Upper lobe of right lung (tissue), 1 donor: Measurements from ENCODE around the gene RNF121. TPM values are rescaled to one million over a fixed set of nuclear protein-coding genes. Genes with fewer than 3 reads are reported as not detected.

Experiments used
- ATAC-seq: fragments of 200-7000 bp; cut with Tn5 transposase; one replicate; pipeline ENCODE4 v1.9.1; 2020; ENCODE audit warnings: mild to moderate bottlenecking, moderate library complexity
- DNase-seq: peaks from one replicate; pipeline ENCODE4 v3.0.0-alpha.2; 2020
- H3K27ac ChIP-seq: fragments of 200-600 bp; one replicate; pipeline ENCODE4 v1.8.0; 2022
- H3K27me3 ChIP-seq: fragments of 200-600 bp; one replicate; pipeline ENCODE4 v1.8.0; 2022; ENCODE audit warnings: mild to moderate bottlenecking
- H3K36me3 ChIP-seq: fragments of 200-600 bp; one replicate; pipeline ENCODE4 v1.8.0; 2022
- H3K4me1 ChIP-seq: fragments of 200-600 bp; one replicate; pipeline ENCODE4 v1.8.0; 2022
- H3K4me3 ChIP-seq: fragments of 200-600 bp; one replicate; pipeline ENCODE4 v1.8.0; 2022; ENCODE audit warnings: mild to moderate bottlenecking
- H3K9me3 ChIP-seq: fragments of 200-600 bp; one replicate; pipeline ENCODE4 v1.8.0; 2022
- intact Hi-C: fragments of 100-400 bp; cut with DNase I; formaldehyde crosslinking; loops from one replicate; pipeline ENCODE4 v1.11.0; 2022
- total RNA-seq: library from RNA; stranded (reverse); fragmentation: NEBNext Ultra II Directional; extraction: Animal tissue kit (Norgen Biotek cat#: 25700); gene quantifications from one replicate; pipeline ENCODE4 v1.2.1, GENCODE V29; 2021
- TF ChIP-seq, protein P1 (sequence below): fragments of 200-600 bp; IDR thresholded peaks from one replicate; pipeline ENCODE4 v1.8.0; 2022; ENCODE audit warnings: antibody characterized with exemption
- donor health status: DM: no; HTN: yes; CAD: no; lungs with severe emphysema.

Gene RNF121
- total RNA-seq, 1 donor from 2014 or later, result 26.8 TPM

DNA sequence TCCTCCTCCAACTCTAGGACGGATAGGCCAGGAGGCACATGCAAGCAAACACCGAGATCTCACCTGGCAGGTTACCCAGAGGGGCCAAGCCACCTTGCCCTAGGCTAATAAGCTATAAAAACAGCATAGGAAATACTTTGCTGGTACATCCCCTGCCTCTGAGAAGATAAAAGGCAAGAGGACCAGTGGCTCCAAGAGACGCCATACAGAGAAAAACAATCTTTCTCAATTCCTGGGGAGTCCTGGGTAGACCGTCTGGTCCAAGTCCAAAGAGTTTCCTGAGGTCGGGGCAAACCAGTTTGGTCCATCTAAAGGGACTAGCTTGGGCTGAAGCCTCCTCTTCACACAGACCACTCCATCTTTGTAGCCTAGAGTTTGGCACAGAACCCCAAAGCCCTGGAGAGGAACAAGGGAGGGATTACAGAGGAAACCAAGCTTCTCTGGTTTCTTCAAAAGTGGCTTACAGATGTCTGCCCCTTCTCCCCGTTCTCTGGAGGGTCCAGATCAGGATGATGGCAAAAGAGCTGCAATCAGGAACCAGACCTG lies 111.1 kb downstream of the RNF121 start:
- intact Hi-C loops, result no loop called here
- DNase-seq (no peak), ATAC-seq (no peak)
- TF ChIP-seq, protein P1, sequence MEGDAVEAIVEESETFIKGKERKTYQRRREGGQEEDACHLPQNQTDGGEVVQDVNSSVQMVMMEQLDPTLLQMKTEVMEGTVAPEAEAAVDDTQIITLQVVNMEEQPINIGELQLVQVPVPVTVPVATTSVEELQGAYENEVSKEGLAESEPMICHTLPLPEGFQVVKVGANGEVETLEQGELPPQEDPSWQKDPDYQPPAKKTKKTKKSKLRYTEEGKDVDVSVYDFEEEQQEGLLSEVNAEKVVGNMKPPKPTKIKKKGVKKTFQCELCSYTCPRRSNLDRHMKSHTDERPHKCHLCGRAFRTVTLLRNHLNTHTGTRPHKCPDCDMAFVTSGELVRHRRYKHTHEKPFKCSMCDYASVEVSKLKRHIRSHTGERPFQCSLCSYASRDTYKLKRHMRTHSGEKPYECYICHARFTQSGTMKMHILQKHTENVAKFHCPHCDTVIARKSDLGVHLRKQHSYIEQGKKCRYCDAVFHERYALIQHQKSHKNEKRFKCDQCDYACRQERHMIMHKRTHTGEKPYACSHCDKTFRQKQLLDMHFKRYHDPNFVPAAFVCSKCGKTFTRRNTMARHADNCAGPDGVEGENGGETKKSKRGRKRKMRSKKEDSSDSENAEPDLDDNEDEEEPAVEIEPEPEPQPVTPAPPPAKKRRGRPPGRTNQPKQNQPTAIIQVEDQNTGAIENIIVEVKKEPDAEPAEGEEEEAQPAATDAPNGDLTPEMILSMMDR, result no peak
- Histone ChIP-seq H3K4me3 (peak overlapping the region; percentile 68), H3K4me1 (peaks cover 48% of the 10 kb centered on the region), H3K27ac (peak overlapping the region; percentile 98), H3K36me3 (peaks cover 9% of the 10 kb centered on the region), H3K27me3 (no peaks in the 10 kb centered on the region), H3K9me3 (no peaks in the 10 kb centered on the region)

DNA sequence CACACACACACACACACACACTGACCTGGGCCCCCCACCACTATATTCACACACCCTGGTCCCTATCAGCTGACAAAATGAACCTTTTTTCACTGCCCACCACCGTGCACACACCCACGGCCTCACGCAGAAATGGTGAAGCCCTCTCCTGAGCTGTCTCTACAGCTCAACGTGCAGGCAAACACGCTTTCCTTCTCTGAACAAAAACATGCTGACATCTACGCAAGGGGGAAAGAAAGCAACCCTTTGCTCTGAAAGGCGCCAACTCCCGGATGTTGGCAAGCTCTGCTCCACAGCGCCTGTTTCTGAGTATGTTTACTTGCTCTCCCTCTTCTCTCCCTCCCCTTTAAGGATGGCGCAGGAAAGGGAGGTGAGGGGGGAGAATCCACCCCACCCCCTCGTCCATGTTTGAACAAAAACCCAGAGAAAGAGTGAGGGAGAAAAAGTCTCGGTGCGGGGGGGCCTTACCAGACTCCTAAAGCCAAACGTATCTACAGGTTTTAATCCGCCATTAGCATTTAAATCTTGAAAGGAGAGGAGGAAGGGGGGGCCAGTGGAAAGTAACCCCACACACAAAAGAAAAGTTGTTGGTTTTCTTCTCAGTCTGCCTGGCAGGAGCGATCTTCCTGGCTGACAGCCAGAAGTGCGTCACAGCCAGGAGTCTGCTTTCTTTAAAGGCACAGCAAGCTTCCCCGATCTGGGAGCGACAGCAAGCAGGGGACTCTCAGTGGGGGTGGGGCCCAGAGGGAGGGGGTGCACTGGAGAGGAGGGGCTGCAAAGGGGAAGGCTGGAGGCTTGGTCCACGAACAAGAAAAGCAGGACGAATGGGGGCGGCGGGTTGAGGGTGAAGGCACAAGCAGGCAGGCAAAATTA lies 111.9 kb downstream of the RNF121 start:
- Histone ChIP-seq H3K27me3 (no peaks in the 10 kb centered on the region), H3K36me3 (peaks cover 1% of the 10 kb centered on the region), H3K4me1 (peaks cover 54% of the 10 kb centered on the region), H3K9me3 (no peaks in the 10 kb centered on the region), H3K27ac (peak overlapping the region; percentile 98), H3K4me3 (peak overlapping the region; percentile 68)
- DNase-seq, result peak; percentile 96
- ATAC-seq, result peak; percentile 88
- TF ChIP-seq, protein P1, result no peak
- intact Hi-C loops, result no loop called here

DNA sequence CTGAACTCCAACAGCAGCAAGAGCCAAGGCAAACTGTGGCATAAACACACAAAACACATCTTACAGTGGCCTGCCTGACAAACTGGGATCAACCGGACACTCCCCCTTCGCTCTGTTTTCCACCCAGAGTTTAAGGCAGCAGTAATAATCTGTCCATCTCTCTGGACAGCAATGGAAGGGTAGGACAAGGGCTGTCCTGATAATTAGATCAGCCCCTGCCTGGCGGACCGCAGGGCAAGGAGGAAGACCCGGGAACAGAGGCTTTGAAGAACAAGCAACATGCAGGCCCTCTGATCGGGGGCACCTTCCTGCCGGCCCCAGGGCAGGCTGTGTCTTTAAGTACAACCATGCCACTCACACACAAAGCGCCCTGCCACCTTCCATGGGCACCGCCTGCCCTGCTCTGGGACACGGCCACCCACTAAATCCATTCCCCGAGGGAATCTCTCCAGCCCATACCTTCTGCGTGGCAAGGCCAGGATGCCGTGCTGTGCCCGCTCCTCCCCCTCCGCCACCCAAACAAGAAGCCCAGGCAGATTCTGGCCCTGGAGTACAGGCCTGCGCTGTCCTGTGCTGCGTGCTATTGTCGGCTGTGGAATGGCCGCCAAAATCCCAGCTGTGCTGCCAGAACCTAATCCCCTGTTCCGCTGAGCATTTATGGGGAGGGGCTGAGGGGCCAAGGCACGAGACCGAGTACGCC lies 112.7 kb downstream of the RNF121 start:
- ATAC-seq (peak; percentile 80), DNase-seq (peak; percentile 84)

DNA sequence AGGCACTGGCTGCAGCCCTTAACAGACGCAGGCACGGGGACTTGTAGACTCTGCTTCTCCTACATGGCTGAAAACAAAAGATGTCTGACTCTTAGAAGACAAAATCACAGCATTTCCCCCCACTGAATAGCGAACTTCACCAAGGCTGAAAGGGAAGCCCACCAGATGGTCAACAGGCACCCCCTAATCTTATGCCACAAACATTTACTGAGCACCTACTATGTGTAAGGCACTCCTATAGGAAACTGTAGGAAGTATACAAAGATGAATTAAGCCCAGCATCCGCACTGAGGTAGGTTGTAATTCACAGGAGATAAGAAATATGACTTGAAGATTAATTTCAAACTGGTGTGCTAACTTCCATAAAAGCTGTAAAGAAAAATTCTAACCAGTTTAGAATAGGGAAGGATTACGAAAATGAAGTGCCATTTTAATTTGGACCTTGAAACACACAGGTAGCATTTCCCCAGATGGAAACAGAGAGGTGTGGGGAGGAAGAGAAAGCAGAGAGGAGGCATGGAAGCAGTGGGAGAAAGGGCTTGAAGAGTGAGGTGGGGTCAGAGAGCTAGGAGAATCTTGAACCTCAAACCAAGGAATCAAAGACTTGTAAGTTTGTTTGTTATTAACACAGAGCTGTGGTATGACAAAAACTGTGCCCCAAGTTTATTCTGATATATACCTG lies 113.4 kb downstream of the RNF121 start:
- DNase-seq (no peak), ATAC-seq (no peak)
- Histone ChIP-seq H3K4me1 (peaks cover 43% of the 10 kb centered on the region), H3K4me3 (peak overlapping the region; percentile 68), H3K36me3 (no peaks in the 10 kb centered on the region), H3K27ac (peak overlapping the region; percentile 98), H3K27me3 (no peaks in the 10 kb centered on the region), H3K9me3 (no peaks in the 10 kb centered on the region)
- intact Hi-C loops, result no loop called here
- TF ChIP-seq, protein P1, result no peak

More for the DNA sequence above, 112.7 kb downstream of the RNF121 start:
- H3K4me3 ChIP-seq, result peak overlapping the region; percentile 68
- H3K27me3 ChIP-seq, result no peaks in the 10 kb centered on the region
- no peaks in the 10 kb centered on the region for H3K9me3 ChIP-seq
- intact Hi-C loops, result no loop called here
- TF ChIP-seq, protein P1, result no peak
- peaks cover 50% of the 10 kb centered on the region for H3K4me1 ChIP-seq
- peak overlapping the region; percentile 98 for H3K27ac ChIP-seq
- no peaks in the 10 kb centered on the region for H3K36me3 ChIP-seq

DNA sequence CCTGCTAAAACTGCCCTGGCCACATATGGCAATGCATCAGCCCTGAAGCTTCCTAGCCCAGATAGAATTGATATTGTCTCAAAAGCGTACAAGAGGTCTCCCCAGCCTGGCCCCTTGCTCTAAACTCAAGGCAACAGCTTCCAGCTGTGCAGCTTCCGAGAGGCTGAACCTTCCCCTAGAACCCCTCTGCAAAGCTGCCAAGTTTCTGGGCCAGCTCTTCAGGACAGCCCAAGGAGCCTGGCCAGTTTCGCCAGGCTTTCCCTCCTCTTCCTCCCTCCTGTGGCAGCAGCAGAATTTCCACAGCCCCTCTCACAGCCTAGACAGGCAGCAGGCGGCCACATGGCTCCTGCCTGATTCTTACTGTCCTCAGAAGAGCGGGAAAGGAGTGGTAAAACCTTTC lies 117.0 kb downstream of the RNF121 start:
- Histone ChIP-seq H3K27ac (no peak overlapping the region), H3K9me3 (no peaks in the 10 kb centered on the region), H3K4me3 (no peak overlapping the region), H3K27me3 (no peaks in the 10 kb centered on the region), H3K4me1 (peaks cover 20% of the 10 kb centered on the region), H3K36me3 (peaks cover 12% of the 10 kb centered on the region)
- ATAC-seq, result no peak
- DNase-seq, result no peak
- TF ChIP-seq, protein P1, result no peak
- intact Hi-C loops, result no loop called here
